Measurements from ENCODE around the gene CST8.
A peak's percentile ranks its signal among the peaks of the same experiment; 100 is the strongest.
"Not testable (repeated sequence)": the region's sequence is repeated elsewhere in the genome, so short reads cannot be mapped to it uniquely, and the experiment has no call there.

The CST8 gene, protein sequence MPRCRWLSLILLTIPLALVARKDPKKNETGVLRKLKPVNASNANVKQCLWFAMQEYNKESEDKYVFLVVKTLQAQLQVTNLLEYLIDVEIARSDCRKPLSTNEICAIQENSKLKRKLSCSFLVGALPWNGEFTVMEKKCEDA

DNA sequence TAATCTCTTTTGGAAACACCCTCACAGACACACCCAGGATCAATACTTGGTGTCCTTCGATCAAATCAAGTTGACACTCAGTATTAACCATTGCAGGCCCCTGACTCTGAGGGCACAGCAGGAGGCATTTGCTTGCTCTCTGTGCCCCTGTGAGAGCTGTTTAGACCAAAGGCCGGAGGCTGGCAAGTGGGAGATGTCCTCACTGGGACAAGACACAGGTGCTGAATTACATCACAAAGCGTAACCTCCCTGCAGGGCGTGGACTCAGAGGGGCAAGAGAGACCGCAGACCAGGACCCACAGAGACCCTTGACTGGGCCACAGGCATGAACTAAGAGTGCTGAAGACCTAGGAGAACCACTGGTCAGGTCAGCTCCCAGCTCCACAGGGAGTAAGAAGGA, at the start of gene CST8:
Gene CST8 (plus strand): TSS at position 301 of the 400 bp plus-strand sequence. CDS start 551 bp downstream, outside the sequence.
- no peak for DNase-seq (ENCODE audit: low read depth)

DNA sequence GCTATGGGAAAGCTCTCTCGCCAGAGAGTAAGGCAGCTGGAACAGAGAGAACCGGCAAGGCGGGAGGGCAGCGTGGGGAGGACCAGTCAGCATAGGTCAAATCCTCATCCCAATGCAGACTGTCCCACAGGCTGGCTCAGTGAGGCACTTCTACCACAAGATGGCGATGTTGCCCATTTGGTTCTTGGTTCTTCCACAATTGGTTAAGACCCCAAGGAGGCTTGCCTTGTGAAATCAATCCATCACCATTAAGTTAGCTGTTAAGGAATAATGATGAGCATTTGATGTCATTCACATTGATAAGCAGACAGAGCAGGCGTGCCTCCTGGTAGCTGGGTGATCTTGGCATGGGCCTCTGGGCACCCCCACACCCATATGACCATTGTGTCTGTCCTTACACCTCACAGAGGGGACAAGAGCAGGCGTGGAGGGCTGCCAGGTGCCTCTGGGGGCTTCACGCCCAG, 49.0 kb upstream of the CST8 start:
- DNase-seq (ENCODE audit: low read depth): peak; percentile 67

DNA sequence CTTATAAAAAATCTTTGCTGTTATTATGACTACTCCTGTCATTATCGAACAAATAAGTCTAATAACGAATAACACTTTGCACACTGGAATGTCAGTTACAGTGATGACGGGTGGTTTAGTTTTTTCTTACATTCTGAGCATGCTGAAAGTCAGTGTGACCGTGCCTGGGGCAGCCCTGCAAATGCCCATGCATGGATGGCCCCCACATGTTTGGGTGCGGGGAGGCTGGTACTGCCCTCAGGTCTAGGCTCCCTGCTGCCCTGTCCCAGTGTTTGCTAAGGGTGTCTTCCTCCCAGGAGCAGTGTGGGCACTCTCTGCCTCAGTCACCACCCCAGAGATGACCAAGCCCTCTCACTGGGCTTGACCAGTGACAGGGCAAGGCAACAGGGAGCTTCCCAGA, 48.5 kb upstream of the CST8 start:
- DNase-seq (ENCODE audit: low read depth): no peak

DNA sequence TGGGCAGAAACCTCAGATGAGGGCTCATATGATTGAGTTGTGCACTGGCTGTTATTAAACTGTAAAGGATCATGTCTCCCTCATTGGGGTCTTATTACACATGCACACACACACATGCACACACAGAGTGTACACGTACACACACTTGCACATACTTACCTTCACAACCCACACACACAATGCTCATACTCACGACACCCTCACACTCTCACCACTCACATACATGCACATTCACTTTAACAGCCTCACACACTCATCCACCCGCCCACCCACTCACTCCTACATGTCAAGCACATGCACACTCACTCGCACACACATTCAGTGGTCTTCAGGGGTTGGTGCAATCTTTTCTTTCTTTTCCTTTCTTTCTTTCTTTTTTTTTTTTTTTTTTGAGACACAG, 46.1 kb upstream of the CST8 start:
- no peak for DNase-seq (ENCODE audit: low read depth)

DNA sequence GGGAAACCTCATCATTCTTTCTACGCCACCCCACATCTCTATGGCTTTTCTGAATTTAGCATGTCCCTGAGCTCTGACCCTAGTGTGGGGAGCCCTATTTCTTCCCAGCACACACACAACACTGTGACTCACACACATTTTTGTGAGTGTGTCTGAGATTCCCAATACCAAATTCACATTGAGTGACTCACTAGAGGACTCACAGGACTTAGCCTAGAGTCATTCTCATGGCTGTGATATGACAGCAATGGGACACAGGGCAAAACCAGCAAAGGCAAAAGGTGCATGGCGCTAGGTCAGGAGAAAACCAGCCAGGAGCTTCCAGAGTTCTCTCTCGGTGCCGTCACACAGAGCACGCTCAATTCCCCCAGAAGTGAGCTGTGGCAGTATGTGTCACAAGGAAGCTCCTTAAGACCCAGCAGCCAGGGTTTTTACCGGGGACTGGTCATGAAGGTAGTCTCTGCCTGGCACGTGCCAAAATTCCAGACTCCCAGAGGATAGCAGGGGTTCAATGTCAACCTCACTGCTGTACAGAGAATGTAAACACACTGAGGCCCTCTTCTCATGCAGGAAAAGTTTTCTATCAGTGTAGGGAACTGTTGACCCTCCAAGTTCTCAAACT, 45.2 kb upstream of the CST8 start:
- DNase-seq (ENCODE audit: low read depth): no peak

DNA sequence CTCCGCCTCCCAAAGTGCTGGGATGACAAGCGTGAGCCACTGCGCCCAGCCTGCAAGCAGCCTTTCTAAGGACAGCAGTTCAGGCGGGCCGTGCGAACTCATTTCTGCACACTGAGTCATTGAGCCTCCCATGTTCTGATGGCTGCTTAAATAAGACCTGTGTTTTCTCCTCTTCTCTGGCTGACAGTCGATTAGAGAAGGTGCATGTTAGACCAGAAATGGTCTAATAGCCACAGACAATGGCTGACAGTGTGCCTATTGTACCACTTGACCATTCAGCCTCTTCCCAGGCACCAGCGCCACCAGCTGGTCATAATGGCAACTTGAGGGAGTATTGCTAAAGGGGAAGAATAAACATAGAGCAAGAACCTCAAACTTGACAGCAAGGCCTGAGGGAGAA, 44.4 kb upstream of the CST8 start:
- DNase-seq (ENCODE audit: low read depth): peak; percentile 5

DNA sequence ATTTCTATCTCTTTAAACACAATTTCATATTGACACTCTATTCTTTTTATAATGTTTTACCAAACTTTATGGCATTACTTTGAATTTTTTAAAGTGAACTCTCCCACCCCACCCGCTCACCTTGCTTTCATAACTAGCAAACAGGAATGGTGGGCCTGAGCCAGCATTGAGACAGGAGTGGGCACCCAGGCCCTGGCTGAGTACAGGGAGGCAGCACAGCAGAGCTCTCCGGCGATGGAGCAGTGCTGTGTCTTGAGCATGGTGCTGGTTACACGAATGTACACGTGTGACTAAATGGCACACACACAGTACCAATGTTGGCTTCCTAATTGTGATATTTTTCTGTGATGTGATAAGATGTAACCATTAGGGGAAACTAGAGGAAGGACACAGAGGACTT, 42.8 kb upstream of the CST8 start:
- DNase-seq (ENCODE audit: low read depth): no peak

DNA sequence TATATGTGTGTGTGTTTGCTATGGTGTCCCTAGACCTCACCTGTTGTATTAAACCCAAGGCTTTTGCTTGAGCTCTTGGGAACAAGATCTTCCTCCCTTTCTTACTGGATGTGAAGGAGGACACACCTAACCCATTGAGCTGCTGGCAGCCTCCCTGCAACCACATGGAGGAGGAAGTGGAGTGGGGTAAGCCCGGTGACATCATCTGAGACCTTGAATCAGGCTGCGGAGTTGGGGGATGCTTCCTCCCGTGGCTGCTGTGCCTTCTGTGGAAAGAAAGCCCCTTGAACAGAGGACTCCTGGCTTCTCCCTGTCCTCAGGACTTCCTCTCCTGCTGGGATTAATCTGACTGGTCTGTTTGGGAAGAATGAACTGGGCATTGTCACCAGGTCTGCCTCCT, 41.5 kb upstream of the CST8 start:
- no peak for DNase-seq (ENCODE audit: low read depth)

DNA sequence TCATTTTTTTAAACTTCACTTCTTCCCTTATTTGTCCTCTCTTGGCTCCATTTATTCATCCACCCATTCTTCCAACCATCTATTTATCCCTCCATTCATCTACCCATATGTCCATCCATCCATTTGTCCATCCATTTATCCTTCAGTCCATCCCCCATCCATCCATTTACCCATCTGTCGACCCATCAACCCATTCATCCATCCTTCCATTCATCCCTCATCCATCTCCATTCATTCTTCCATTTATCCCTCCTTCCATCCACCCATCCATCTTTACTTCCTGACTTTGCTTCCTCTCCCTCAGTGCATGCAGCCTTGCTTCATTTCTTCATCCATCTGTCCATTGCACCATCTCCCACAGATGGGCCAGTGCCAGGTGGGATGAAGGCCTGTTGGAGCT, 40.0 kb upstream of the CST8 start:
- DNase-seq (ENCODE audit: low read depth): no peak

DNA sequence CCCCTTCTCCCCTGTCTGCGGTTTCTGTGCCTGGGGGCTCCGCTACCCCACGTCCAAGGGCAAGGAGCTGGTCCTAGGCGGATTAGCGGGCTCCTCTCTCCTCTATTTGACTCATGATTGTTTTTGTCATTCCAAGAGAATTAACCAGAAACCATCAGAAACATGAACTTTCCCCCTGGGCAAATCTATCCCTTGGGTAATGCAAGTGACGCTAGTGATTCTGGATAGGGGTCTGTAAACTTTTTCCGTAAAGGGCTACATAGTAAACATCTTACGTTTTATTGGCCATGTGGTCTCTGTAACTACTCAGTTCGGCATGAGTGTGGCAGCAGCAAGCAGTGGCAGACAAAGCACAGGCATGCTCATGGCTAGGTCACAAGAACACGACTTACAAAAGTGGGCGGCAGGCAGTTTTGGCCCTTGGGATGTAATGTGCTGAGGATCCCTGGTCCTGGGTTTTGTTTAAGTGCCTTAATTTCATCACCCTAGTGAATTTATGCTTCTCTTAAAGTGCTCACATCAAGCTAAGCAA, 38.9 kb upstream of the CST8 start:
- DNase-seq (ENCODE audit: low read depth): no peak

DNA sequence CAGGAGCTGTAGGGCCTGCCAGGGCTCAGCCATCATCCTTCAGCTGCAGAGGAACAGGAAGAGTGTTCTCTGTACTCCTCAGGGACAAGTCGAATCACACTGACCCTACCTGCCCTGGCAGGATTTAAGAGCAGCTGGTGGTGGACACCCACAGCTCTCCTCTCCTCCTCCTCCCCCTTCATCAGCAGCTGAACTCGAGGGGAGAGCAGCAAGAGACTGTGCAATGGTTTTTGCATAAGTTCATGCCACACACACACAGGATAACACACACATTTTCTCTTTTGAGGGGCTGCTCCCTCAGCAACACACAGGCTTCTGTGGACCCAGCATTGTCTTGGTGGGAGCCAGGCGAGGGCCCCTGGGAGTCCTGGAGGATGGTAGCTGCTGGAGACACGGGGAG, 38.1 kb upstream of the CST8 start, which contains the start of gene CST11:
Gene CST11 (minus strand): TSS at position 101 of the 400 bp plus-strand sequence. CDS start 65 bp downstream, at position 36.
- DNase-seq (ENCODE audit: low read depth): no peak

DNA sequence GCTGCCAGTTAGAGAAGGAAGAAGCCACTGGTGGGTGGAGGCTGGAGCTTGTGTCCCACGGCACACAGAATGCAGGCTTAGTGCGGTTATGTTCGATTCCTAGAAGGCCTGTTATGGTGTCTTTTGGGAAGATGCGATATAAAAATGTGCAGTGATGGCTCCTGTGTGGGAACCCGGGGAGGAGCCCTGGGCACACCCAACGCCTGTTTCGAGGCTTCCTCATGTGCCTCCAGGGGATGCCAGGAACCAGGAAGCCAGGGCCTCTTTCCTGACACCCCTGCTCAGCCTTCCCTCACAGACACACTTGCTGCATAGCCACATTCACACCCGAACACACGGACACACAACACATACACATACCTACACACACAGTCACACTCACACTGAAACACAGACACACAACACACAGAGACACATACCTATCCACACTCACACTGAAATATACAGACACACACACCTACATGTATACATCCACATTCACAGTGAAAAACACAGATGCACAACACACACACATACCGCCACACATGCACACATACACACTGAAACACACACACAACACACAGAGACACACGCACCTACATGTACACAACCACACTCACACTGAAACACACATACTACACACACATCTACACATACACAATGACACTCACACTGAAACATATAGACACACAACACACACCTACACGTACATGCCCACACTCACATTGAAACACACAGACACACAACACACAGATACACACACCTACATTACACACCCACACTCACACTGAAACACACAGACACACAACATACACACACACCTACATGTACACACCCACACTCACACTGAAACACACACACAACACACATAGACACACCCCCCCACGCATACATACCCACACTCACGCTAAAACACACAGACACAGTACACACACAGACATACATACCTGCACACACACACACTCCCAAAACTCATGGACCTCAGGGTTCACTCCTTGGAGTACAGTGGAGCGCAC, 37.1 kb upstream of the CST8 start:
- DNase-seq (ENCODE audit: low read depth): no peak

DNA sequence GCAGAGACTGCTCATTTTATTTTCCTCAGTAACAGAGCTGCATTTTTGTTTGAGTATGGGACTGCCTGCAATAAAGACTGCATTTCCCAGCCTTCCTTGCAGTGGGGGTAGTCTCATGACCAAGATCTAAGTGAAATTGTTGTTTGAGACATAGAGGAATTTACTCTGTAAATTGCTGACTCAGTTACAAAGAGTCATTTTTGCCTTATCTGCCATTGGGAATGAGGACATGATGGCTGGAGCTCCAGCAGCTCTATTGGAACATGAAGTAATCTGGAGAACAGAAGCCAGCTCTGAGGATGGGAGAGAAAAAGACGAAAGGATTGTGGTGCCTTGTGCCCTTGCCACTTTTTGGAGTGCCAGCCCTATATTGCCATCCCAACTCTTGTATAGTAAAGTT, 36.1 kb upstream of the CST8 start:
- no peak for DNase-seq (ENCODE audit: low read depth)

DNA sequence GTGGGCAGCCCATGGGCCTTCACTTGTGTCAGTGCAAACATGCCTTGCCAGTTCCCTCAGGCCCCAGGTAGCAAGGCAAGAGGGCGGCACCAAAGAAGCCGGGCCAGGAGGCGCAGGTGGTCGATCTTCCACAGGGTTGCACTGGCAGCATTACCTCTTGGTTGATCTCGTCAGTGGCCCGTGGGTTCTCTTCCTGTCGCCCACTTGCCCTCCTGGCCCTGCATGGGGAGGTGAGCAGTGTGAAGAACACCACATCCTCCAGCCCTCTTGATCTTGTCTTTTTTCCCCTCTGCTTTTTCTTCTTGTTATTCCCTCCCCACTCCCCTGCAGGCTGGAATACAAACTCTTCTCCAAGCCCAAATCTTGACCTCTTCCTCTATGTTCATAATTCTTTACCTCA, 35.3 kb upstream of the CST8 start:
- DNase-seq (ENCODE audit: low read depth): no peak

DNA sequence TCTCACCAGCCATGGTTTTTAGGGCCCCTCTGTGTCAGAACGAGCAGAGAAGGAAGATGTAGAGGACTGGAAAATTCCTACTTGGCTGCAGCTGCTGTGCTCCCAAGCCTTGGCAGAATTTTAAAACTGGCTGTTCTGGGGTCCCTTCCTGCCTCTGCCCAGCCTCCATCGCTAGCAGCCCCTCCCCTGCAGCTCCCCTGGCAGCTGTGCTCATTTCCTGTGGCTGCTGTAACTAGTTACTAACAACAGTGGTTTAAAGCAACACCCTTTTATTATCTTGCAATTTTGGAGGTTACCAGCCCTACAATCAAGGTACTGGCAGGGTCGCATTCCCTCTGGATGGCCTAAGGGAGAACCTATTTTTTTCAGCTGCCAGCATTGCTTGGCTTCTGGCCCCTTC, 34.5 kb upstream of the CST8 start:
- DNase-seq (ENCODE audit: low read depth): no peak

DNA sequence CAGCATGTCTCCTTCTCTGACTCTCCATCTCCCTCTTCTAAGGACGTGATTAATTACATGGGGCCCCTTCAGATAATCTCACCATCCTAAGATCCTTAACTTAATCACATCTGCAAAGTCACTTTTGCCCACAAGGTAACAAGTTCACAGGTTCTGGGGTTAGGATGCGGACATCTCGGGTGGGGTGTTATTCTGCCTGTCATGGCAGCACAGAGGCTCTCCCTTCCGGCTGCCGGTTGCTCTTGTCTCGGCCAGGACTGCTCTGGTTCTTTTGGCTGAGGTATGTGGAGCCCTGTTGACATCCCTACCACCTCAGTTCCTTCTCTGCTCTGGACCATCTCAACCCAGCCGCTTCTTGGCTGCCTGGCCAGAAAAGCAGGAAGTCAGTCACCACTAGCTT, 34.0 kb upstream of the CST8 start:
- DNase-seq (ENCODE audit: low read depth): no peak

DNA sequence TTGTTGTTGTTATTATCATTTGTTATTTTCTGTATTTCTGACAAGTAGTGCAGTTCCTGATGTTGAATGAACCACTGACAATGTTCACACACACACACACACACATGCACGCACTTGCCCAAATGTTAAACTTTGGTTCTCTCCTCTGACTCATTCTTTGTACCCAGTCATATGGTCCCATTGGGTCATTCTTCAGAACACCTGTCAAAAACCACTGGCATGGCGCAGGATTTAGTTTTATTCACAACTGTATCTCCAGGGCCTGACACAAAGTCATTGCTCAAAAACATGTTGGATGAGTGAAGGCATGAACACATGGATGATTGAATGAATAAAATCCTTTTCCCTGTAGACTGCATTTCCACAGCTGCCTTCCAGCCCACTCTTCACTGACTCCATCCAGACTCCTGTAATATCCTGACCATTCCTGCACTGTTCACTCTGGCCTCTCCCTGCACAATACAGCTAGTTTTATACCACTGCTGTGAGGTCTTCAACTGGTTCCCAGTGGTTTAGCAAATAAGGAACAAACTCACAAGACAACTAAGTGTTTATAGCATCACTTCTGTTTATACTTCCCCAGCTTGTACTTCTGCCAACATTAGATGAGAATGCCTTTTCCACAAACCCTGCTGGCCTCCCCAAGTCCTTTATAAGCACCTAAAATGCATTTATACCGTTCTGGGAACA, 31.3 kb upstream of the CST8 start:
- no peak for DNase-seq (ENCODE audit: low read depth)

DNA sequence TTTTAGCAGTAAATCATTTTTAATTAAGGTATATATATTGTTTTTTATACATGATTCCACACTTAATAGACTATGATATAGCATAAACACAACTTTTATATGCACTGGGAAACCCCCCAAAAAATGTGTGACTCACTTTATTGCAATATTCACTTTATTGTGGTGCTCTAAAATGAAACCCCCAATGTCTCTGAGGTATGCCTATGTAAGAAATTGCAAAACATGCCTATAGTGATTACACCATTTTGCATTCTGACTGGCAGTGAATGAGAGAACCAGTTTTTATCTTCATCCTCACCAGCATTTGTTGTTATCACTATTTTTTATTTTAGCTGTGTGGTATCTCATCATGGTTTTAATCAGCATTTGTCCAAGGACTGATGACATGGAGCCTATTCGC, 29.7 kb upstream of the CST8 start:
- no peak for DNase-seq (ENCODE audit: low read depth)

DNA sequence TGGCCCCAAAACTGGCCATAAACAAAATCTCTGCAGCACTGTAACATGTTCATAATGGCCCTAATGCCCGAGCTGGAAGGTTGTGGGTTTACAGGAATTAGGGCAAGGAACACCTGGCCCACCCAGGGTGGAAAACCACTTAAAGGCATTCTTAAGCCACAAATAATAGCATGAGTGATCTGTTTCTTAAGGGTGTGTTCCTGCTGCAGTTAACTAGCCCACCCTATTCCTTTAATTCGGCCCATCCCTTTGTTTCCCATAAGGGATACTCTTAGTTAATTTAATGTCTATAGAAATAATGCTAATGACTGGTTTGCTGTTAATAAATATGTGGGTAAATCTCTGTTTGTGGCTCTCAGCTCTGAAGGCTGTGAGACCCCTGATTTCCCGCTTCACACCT, 24.0 kb upstream of the CST8 start:
- DNase-seq (ENCODE audit: low read depth): not testable (repeated sequence)

DNA sequence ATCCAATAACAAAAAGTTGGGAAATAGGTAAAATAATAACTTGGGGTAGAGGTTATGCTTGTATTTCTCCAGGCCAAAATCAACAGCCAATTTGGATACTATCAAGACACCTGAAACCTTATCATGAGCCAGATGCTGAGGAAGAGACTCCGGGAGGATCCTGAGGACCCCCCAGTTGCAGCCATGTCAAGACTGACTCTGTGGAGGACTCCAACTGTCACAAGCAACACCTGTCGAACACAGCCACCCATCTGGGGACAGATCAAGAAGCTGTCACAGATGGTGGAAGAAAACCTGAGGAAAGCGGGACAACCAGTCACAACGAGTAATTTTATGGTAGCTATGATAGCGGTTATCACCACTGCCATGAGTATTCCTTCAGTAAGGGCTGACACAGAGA, 18.6 kb upstream of the CST8 start:
- DNase-seq (ENCODE audit: low read depth): not testable (repeated sequence)

DNA sequence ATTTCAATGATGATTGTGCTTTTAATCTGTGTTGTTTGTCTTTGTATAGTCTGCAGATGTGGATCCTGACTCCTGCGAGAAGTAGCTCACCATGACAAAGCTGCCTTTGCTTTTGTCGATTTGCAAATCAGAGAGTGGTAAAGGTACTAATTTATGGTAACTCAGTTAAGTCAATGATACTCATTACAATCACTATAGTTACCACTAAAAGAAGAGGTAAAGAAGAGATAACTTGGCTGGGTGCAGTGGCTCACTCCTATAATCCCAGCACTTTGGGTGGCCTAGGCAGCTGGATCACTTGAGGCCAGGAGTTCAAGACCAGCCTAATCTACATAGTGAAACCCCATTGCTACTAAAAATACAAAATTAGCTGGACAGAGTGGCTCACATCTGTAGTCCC, 17.6 kb upstream of the CST8 start:
- not testable (repeated sequence) for DNase-seq (ENCODE audit: low read depth)

DNA sequence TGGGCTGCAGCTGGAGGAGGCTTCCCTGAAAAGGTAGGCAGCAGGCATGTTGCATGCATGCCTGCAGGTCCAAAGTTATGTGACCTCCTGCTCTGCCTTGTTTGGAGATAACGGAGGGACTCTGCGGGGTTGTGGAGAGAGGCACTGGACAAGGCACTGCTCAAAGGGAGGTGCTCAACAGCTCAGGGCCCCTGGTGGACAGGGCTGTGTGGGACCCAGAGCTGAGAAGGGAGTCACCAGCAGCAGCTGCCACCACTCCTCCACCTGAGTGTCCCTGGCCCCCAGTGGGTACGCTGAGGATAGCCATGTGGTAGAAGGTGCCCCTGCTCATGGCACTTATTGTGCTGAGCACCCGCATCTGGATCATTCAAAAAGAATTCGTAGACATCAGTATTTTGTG, 15.5 kb upstream of the CST8 start:
- no peak for DNase-seq (ENCODE audit: low read depth)

All from fibroblast of the conjunctiva (primary cell).